Immature natural killer cell (primary cell): ENCODE results near the gene CFAP77. TPM values are rescaled to one million over a fixed set of nuclear protein-coding genes. Genes with fewer than 3 reads are reported as not detected.
A peak's percentile ranks its signal among the peaks of the same experiment; 100 is the strongest.

Source experiments
- DNase-seq, 3 donors: peaks; one replicate each; pipeline ENCODE4 v3.0.0; 2022; ENCODE audit warnings: mixed read lengths in 1 of 3
- H3K27ac Mint-ChIP-seq, 6 donors: one replicate each; pipeline ENCODE4 v1.8.0; 2020; ENCODE audit warnings: mixed read lengths in 6 of 6, mild to moderate bottlenecking in 5 of 6, inconsistent platforms in 4 of 6, moderate library complexity in 3 of 6
- H3K27me3 Mint-ChIP-seq, 3 donors: one replicate each; pipeline ENCODE4 v1.8.0; 2020 to 2021; ENCODE audit warnings: low read depth in 3 of 3, mild to moderate bottlenecking in 3 of 3, mixed read lengths in 3 of 3, moderate library complexity in 3 of 3, inconsistent platforms in 1 of 3
- H3K36me3 Mint-ChIP-seq, 3 donors: one replicate each; pipeline ENCODE4 v1.8.0; 2020; ENCODE audit warnings: mixed read lengths in 3 of 3, inconsistent platforms in 2 of 3, mild to moderate bottlenecking in 2 of 3
- H3K4me1 Mint-ChIP-seq, 2 donors: one replicate each; pipeline ENCODE4 v1.8.0; 2020; ENCODE audit warnings: inconsistent platforms in 2 of 2, mild to moderate bottlenecking in 2 of 2, mixed read lengths in 2 of 2, moderate library complexity in 1 of 2
- H3K4me3 Mint-ChIP-seq, 5 donors: one replicate each; pipeline ENCODE4 v1.8.0; 2020; ENCODE audit warnings: mild to moderate bottlenecking in 5 of 5, mixed read lengths in 5 of 5, inconsistent platforms in 3 of 5, moderate library complexity in 3 of 5
- H3K9me3 Mint-ChIP-seq, 6 donors: one replicate each; pipeline ENCODE4 v1.8.0; 2020; ENCODE audit warnings: mild to moderate bottlenecking in 6 of 6, mixed read lengths in 6 of 6, inconsistent platforms in 4 of 6, moderate library complexity in 3 of 6
- polyA plus RNA-seq, 3 donors: library from polyadenylated mRNA; unstranded; fragments of 300-500 nt; fragmentation: Illumina TruSeq; gene quantifications; one replicate each; pipeline ENCODE4 v1.2.3, GENCODE V29; 2021

The CFAP77 gene
- polyA plus RNA-seq, 3 donors from 2014 or later: not detected

GRCh38 chr9:132586830-132587591, 177.0 kb downstream of the CFAP77 start:
- Mint-ChIP-seq H3K4me3 (no peak overlapping the region), H3K27ac (no peak overlapping the region), H3K27me3 (peaks cover 30 to 39% (median 37%) of the 10 kb centered on the region in 3 donors), H3K36me3 (peaks cover 0 to 4% (median 2%) of the 10 kb centered on the region in 3 donors), H3K4me1 (peaks cover under 1 to 4% of the 10 kb centered on the region in 2 donors), H3K9me3 (peaks cover 0 to 6% (median 0%) of the 10 kb centered on the region in 6 donors)
- no peak for DNase-seq

GRCh38 chr9:132587592-132587955, 177.6 kb downstream of the CFAP77 start:
- peaks cover 27 to 38% (median 36%) of the 10 kb centered on the region in 3 donors for H3K27me3 Mint-ChIP-seq
- H3K4me1 Mint-ChIP-seq: peaks cover 0 to 4% of the 10 kb centered on the region in 2 donors
- peak overlapping the region in 1 of 6 donors; percentile 64 for H3K27ac Mint-ChIP-seq

GRCh38 chr9:132588098-132588497, 178.1 kb downstream of the CFAP77 start:
- Mint-ChIP-seq H3K9me3 (peaks cover 0 to 5% (median 0%) of the 10 kb centered on the region in 6 donors), H3K36me3 (peaks cover 5 to 10% (median 6%) of the 10 kb centered on the region in 3 donors), H3K27me3 (peaks cover 24 to 39% (median 35%) of the 10 kb centered on the region in 3 donors), H3K4me1 (peaks cover 0 to 4% of the 10 kb centered on the region in 2 donors), H3K27ac (peak overlapping the region in 1 of 6 donors; percentile 64), H3K4me3 (peak overlapping the region in 1 of 5 donors; percentile 52)
- DNase-seq: no peak

More at GRCh38 chr9:132587592-132587955, 177.6 kb downstream of the CFAP77 start:
- no peak for DNase-seq
- peaks cover 0 to 6% (median 0%) of the 10 kb centered on the region in 6 donors for H3K9me3 Mint-ChIP-seq
- peaks cover 3 to 6% (median 4%) of the 10 kb centered on the region in 3 donors for H3K36me3 Mint-ChIP-seq
- H3K4me3 Mint-ChIP-seq: no peak overlapping the region

GRCh38 chr9:132588501-132589147, 178.6 kb downstream of the CFAP77 start:
- Mint-ChIP-seq H3K27me3 (peaks cover 22 to 36% (median 31%) of the 10 kb centered on the region in 3 donors), H3K9me3 (peaks cover 0 to 2% (median 0%) of the 10 kb centered on the region in 6 donors), H3K4me1 (peaks cover 0 to 2% of the 10 kb centered on the region in 2 donors), H3K36me3 (peaks cover 5 to 15% (median 11%) of the 10 kb centered on the region in 3 donors), H3K4me3 (no peak overlapping the region), H3K27ac (peak overlapping the region in 1 of 6 donors; percentile 64)
- no peak for DNase-seq

GRCh38 chr9:132589148-132590036, 179.4 kb downstream of the CFAP77 start:
- no peak overlapping the region for H3K4me3 Mint-ChIP-seq
- DNase-seq: no peak
- H3K36me3 Mint-ChIP-seq: peaks cover 5 to 21% (median 11%) of the 10 kb centered on the region in 3 donors
- peaks cover 21 to 35% (median 30%) of the 10 kb centered on the region in 3 donors for H3K27me3 Mint-ChIP-seq
- H3K27ac Mint-ChIP-seq: no peak overlapping the region
- peaks cover 0 to 2% (median 0%) of the 10 kb centered on the region in 6 donors for H3K9me3 Mint-ChIP-seq
- H3K4me1 Mint-ChIP-seq: peaks cover 0 to 2% of the 10 kb centered on the region in 2 donors

- H3K36me3 Mint-ChIP-seq: peaks cover 5 to 27% (median 13%) of the 10 kb centered on the region in 3 donors
- H3K27ac Mint-ChIP-seq: no peak overlapping the region
- peaks cover 21 to 29% (median 24%) of the 10 kb centered on the region in 3 donors for H3K27me3 Mint-ChIP-seq
- no peak overlapping the region for H3K4me3 Mint-ChIP-seq
- peaks cover 0 to 2% of the 10 kb centered on the region in 2 donors for H3K4me1 Mint-ChIP-seq
- H3K9me3 Mint-ChIP-seq: peaks cover 0 to 2% (median 0%) of the 10 kb centered on the region in 6 donors
- no peak for DNase-seq
These were observed 180.0 kb downstream of the CFAP77 start for GRCh38 chr9:132590037-132590317.

- no peak for DNase-seq
- H3K36me3 Mint-ChIP-seq: peaks cover 5 to 29% (median 15%) of the 10 kb centered on the region in 3 donors
- peaks cover 0 to 2% (median 0%) of the 10 kb centered on the region in 6 donors for H3K9me3 Mint-ChIP-seq
- H3K4me1 Mint-ChIP-seq: peaks cover 0 to 2% of the 10 kb centered on the region in 2 donors
- peaks cover 18 to 24% (median 22%) of the 10 kb centered on the region in 3 donors for H3K27me3 Mint-ChIP-seq
- H3K4me3 Mint-ChIP-seq: no peak overlapping the region
- H3K27ac Mint-ChIP-seq: no peak overlapping the region
These were observed 180.5 kb downstream of the CFAP77 start for GRCh38 chr9:132590318-132591182.

- no peak for DNase-seq
- Mint-ChIP-seq H3K4me1 (peaks cover 0 to 2% of the 10 kb centered on the region in 2 donors), H3K4me3 (no peak overlapping the region), H3K9me3 (peaks cover 0 to 2% (median 0%) of the 10 kb centered on the region in 6 donors), H3K27me3 (peaks cover 14 to 20% (median 17%) of the 10 kb centered on the region in 3 donors), H3K27ac (no peak overlapping the region), H3K36me3 (peaks cover 12 to 36% (median 22%) of the 10 kb centered on the region in 3 donors)
These were observed 181.2 kb downstream of the CFAP77 start for GRCh38 chr9:132591244-132591643.

- H3K27ac Mint-ChIP-seq: no peak overlapping the region
- peaks cover 0 to 2% of the 10 kb centered on the region in 2 donors for H3K4me1 Mint-ChIP-seq
- H3K27me3 Mint-ChIP-seq: peaks cover 9 to 18% (median 17%) of the 10 kb centered on the region in 3 donors
- H3K36me3 Mint-ChIP-seq: peaks cover 17 to 41% (median 27%) of the 10 kb centered on the region in 3 donors
- DNase-seq: no peak
- H3K4me3 Mint-ChIP-seq: no peak overlapping the region
- peaks cover 0 to 2% (median 0%) of the 10 kb centered on the region in 6 donors for H3K9me3 Mint-ChIP-seq
These were observed 181.8 kb downstream of the CFAP77 start for GRCh38 chr9:132591751-132592314.

GRCh38 chr9:132592451-132592850, 182.4 kb downstream of the CFAP77 start:
- Mint-ChIP-seq H3K4me3 (no peak overlapping the region), H3K27ac (no peak overlapping the region), H3K36me3 (peaks cover 17 to 41% (median 27%) of the 10 kb centered on the region in 3 donors), H3K27me3 (peaks cover 9 to 18% (median 16%) of the 10 kb centered on the region in 3 donors), H3K4me1 (peaks cover 0 to 2% of the 10 kb centered on the region in 2 donors), H3K9me3 (peaks cover 0 to 2% (median 0%) of the 10 kb centered on the region in 6 donors)
- no peak for DNase-seq

GRCh38 chr9:132594412-132594811, 184.4 kb downstream of the CFAP77 start:
- no peak for DNase-seq
- Mint-ChIP-seq H3K36me3 (peaks cover 22 to 41% (median 22%) of the 10 kb centered on the region in 3 donors), H3K27me3 (peaks cover 4 to 13% (median 7%) of the 10 kb centered on the region in 3 donors), H3K9me3 (no peaks in the 10 kb centered on the region), H3K27ac (no peak overlapping the region), H3K4me3 (no peak overlapping the region), H3K4me1 (no peaks in the 10 kb centered on the region)

- Mint-ChIP-seq H3K4me3 (no peak overlapping the region), H3K4me1 (no peaks in the 10 kb centered on the region), H3K9me3 (no peaks in the 10 kb centered on the region), H3K27me3 (peaks cover 4 to 11% (median 7%) of the 10 kb centered on the region in 3 donors), H3K27ac (no peak overlapping the region), H3K36me3 (peaks cover 22 to 49% (median 22%) of the 10 kb centered on the region in 3 donors)
- DNase-seq: no peak
These were observed 185.3 kb downstream of the CFAP77 start for GRCh38 chr9:132595319-132595718.
